Loucy (cell line): Measurements from ENCODE around the gene PSMF1.
"Not testable (repeated sequence)": the region's sequence is repeated elsewhere in the genome, so short reads cannot be mapped to it uniquely, and the experiment has no call there.

Experiments
- EZH2phosphoT487 ChIP-seq: fragments of 200-600 bp; IDR thresholded peaks from 2 replicates; pipeline ENCODE4 v1.6.1; 2018; ENCODE audit warnings: antibody characterized with exemption, mild to moderate bottlenecking, moderate library complexity, borderline replicate concordance
- TF ChIP-seq, protein P1 (sequence below): fragments of 200-600 bp; sonication (generic); conservative IDR thresholded peaks from 2 replicates; pipeline ENCODE4 v1.5.1; 2014; ENCODE audit warnings: mild to moderate bottlenecking, antibody characterized with exemption, low read length

DNA sequence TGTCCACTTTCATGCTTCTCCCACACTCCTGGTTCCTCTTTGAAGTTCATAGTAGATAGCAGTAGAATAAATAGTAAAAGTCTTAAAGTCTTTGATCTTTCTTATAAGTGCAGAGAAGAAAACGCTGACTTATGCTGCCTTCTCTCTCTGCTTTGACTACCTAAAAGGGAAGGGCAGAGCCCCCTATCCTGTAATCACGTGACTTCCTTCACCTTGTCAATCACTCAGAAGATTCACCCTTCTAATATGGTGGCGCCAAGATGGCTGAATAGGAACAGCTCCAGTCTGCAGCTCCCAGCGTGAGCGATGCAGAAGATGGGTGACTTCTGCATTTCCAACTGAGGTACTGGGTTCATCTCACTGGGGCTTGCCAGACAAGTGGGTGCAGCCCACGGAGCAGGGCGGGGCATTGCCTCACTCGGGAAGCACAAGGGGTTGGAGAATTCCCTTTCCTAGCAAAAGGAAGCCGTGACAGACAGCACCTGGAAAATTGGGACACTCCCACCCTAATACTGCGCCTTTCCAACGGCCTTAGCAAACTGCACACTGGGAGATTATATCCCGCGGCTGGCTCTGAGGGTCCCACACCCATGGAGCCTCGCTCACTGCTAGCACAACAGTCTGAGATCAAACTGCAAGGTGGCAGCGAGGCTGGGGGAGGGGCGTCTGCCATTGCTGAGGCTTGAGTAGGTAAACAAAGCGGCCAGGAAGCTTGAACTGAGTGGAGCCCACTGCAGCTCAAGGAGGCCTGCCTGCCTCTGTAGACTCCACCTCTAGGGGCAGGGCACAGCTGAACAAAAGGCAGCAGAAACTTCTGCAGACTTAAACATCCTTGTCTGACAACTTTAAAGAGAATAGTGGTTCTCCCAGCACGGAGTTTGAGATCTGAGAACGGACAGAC is 98.4 kb downstream of the PSMF1 start:
- TF ChIP-seq, protein P1, sequence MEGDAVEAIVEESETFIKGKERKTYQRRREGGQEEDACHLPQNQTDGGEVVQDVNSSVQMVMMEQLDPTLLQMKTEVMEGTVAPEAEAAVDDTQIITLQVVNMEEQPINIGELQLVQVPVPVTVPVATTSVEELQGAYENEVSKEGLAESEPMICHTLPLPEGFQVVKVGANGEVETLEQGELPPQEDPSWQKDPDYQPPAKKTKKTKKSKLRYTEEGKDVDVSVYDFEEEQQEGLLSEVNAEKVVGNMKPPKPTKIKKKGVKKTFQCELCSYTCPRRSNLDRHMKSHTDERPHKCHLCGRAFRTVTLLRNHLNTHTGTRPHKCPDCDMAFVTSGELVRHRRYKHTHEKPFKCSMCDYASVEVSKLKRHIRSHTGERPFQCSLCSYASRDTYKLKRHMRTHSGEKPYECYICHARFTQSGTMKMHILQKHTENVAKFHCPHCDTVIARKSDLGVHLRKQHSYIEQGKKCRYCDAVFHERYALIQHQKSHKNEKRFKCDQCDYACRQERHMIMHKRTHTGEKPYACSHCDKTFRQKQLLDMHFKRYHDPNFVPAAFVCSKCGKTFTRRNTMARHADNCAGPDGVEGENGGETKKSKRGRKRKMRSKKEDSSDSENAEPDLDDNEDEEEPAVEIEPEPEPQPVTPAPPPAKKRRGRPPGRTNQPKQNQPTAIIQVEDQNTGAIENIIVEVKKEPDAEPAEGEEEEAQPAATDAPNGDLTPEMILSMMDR = not testable (repeated sequence)
- not testable (repeated sequence) for TF ChIP-seq EZH2phosphoT487
